Measurements from ENCODE around the gene KCNF1.
A peak's percentile ranks its signal among the peaks of the same experiment; 100 is the strongest.

KCNF1 gene

DNA sequence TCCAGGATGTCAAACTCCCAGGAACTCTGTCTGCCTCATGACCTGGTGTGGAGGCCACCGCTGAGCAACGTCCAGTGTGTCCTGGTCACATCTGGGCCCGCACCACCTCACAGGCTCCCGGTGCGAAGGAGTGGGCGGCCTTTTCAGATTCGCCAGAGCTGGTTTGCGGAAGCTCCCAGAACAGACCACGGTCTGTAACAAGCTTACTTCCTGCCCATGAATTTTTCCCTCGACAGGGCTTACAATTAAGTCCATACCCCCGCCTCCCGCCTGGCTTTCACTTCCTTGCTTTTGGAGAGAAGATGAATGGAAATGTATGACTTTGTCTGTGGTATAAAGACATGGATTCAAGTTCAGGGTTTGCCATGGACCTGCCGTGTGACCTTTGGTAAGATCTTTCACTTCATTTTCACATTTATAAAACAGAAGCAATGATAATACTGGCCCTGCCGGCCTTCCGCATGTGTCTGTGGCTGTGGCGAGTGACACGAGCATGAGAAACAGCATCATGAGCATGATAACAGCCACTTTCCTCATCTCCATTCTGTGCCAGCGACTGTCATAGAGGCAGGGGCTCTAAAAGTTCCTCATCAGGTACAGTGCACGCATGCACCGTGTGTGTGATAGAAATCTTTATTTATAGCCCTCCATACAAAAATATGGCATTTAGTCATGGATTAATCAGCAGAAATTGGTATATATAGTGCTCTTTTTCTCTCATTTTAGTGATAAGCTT, 31.0 kb upstream of the KCNF1 start:
- no peak for DNase-seq

DNA sequence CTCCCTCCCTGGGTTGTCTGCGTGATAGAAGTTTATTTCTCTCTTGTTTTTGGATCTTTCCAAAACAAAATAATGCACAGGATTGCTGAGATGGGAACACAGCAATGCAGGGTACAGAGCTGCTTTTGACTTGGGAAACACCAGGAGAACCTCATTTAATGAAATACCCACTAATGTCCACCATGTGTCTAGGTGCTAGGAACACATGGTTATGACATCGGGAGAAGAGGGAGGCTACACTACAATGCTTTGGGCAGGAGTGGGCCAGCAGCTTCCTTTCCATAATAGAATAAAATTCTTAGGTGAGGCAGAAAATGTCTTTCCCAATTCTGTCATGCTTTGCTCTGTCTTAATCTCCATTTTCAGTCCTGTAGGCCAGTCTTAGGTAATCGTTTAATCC, 29.2 kb upstream of the KCNF1 start:
- DNase-seq, result no peak

DNA sequence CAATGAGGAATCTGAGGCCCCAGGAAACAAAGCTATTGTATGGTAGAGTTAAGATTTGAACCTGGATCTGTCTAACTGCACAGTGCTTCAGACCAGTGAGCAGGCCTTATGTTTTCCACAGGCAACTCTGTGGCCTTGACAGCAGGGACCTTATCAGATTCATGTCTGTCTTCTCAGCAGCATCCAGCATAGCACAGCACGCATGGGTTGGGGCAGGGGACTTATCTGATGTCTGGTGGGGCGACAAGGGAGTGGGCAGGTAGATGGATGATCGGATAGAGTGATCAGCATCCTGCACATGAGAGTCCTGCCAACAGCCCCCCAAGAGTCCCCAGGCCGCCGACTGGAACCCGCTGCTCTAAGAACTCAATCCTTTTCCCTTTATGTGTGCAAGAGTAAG, 28.7 kb upstream of the KCNF1 start:
- DNase-seq, result no peak

DNA sequence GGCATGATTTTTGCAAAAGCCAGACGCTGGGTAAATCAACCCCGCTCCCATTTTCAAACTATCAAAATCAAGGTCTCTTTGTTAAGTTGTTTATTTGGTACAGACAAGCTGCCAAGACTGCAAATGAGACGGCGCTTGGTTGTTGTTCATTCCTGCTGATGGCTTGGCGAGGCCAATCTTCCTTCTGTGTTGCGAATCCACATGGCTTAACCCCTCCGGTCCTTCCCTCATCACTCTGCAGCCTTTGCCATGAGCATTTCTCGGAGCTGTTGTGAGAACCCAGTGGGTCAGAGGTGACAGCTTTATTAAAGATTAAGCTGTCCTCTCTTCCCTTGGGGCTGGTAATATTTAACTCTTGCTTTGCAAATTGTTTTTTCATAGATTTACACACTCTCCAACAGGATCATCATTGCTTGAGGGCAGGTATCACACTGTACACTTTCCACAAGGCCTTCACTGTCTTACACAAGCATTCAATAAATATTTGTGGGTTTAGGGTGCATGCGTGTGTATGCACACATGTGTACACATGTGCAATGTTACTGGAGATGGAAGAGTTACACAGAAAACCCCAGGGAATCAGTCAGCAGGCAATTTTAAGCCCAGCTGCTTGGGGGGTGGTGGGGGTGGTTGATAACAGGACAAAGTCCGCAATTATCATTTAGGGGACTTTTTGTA, 27.8 kb upstream of the KCNF1 start:
- peak; percentile 38 for DNase-seq

DNA sequence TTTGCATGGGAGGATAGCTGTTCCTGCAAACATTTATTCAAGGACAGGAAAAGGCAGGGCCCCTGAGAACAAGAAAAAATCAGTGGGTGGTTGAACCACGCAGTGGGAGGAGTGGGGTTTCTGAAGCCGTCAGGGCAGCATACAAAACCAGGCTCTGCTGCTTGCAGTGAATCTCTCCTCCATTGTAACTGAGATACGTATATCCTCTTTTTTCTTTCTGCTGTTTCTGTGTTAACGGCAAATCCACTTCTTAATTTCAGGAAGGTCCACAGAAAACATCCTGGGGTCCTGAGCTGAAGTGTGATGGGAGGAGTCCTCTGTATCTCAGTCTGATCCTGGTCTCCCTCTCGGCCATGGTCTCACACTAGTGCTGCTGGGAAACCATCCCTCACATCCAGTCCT, 27.2 kb upstream of the KCNF1 start:
- peak; percentile 50 for DNase-seq

DNA sequence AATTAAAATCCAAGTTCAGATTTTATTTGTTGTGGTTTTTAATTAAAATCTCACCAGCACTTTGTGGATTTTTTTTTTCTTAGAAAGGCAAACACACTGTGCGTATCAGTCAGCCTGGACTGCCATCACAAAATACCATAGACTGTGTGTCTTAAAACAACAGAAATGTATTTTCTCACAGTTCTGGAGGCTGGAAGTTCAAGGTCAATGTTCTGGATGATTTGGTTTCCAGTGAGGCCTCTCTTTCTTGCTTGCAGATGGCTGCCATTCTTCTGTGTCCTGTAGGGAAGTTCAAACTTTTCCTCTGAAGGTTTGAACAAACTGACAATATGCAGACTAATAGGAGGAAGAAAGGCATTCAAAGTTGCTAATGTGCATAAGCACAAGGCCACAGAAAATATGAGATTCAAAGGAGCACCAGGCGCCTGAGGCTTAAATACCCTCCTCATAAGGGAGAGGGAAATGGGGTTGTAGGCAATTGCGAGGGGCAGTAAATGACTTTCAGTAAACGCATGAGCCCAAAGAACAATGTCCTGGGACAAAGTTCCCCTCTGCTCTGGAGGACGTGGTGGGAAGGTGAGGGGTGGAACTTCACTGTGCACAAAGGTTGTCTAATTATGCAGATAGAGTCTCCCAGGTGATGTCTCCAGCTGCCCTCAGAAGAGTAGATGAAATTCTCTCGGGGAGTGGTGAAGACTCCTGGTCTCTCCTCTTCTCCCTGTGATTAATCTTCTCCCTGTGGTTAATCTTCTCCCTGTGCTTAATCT, 26.5 kb upstream of the KCNF1 start:
- no peak for DNase-seq

DNA sequence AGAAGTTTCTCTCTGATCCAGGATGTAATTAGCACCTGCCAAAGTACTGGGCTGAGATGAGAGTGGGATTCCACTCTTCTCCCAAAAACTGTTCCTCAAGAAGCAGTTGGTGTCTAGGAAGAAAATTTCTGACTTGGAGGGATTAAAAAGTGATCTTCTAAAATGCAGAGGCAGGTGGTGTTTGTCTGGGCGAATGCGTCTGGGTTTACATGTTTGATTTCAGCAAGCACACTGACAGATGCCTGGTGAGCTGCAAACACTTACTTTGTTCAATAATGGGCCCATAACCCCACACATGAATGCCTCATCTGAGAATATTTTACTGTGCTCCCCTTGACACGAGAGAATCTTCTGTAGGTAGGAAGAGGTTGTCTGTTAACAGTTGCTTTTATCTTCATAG, 24.3 kb upstream of the KCNF1 start:
- no peak for DNase-seq

DNA sequence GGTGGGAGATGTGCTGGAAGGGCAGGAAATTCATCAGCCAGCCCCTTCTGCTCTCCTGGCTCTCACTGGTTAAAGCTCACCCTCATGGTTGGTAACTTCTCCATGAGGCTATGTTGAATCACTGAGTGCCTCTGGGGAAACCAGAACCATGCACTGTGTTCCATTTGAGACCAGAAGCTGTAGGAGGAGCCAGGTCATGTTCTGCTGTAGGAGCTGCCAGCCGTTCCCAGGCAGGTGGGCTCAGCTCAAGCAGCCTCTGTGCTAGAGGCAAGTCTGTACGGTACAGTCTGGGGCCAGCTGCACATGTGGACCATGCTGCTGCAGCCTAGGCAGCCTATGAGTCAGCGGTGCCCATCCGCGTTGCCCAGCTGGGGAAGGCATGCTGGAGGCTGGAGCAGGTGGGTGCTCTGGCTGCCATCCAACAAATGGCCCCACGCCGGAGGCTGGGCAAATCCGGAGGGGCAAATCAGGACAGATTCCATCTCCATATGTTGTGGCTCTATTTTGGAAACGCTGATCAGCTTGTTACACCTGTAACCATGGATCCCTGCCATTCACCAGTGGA, 22.0 kb upstream of the KCNF1 start:
- DNase-seq, result no peak

DNA sequence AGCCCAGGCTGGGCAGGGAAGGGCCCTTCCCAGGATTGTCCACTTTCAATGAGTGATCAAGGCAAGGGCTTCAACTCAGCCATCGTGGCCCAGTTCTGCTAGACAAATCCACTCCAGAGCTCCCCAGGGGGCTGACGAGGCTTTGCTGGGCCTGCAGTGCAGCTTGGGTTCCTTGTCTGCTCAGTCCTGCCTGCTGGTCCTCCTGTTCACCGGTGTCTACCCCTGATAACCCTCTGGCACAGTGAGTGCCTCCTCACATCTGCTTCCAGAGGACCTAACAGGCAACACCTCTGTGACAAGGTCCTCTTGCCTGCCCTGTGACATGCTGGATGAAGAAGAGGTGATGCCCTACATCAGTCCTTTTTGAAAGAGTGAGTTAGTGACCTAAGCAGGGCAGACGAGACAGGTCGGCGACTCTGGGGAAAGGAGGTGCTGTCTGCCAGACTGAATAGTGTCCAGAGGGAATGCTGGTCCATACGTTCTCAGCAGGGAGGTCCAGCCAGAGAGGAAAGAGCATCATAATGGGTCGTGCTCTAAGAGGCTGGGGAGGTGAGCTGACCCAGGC, 20.9 kb upstream of the KCNF1 start:
- DNase-seq, result no peak

DNA sequence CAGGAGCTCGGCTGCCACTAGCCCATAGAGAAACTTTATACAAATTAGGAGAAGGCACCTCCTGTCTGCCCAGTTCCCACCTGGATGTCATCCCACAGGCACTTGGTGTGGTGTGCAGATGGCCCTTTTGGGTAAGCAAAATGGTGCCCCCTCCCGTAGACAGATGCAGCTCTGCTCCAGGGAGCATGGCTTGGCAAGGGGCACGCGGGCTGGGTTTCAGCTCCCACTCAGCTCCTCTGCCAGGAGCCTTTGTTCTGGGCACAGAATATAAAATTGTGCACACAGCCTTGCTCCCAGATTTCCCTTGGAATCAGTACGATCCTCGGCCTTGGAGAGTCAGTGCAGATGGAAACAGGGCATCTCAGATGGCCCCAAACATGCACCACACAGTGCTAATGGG, 20.3 kb upstream of the KCNF1 start:
- no peak for DNase-seq

DNA sequence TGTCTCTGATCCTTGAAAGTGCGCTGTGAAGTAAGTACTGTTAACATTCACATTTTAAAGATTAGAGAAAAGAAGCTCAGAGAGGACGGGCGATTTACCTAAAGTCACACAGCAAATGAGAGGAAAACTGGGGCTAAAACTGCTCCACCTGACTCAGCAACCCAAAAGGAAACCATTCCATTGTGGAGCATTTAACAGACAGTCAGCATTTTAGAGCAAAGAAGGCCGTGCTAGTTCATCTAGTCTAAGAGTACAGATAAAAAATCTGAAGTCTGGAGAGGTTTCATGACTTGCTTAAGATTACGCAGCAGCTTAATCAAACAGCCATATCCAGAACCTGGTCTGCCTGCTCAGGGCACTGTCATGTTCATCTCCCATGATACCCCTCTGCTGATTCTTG, 19.9 kb upstream of the KCNF1 start:
- DNase-seq, result no peak

DNA sequence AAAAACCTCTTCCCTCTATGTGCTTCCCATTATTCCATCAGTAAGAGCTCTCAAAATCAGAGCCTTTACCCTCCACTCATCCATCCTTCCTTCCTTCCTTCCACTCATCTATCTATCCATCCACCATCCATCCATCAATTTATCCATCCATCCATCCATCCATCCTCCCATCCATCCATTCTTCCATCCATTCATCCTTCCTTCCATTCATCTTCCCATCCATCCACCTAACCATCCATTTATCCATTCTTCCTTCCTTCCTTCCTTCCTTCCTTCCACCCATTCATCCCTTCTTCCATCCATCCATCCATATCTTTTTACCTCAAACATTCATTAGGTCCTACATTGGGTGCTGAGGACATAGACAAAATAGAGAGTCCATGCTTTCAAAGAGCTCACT, 19.4 kb upstream of the KCNF1 start:
- DNase-seq, result no peak

DNA sequence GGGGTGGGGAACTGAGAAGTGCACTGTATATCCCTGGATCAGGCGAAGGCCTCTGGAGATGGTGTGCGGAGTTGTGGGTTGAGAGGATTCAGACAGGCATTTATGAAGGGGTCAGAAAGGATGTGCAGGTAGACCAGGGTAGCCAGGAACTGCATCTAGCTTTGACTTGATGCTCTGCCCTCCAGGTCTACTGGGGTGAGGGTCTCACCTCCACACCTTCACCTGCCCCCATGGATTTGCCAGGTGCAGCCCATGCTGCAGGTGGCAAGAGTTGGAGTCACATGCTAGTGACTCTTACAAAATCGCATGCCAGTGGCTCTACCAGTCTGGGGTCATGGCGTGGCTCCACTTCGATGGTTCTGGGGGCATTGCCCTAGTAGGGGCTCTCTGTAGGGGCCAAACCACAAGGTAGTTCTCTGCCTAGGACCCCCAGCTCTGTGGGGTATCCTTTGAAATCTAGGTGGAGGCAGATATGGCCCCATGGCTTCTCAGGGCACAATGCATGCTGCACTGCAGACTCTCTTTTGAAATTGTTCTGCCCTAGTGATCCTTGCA, 18.9 kb upstream of the KCNF1 start:
- no peak for DNase-seq

DNA sequence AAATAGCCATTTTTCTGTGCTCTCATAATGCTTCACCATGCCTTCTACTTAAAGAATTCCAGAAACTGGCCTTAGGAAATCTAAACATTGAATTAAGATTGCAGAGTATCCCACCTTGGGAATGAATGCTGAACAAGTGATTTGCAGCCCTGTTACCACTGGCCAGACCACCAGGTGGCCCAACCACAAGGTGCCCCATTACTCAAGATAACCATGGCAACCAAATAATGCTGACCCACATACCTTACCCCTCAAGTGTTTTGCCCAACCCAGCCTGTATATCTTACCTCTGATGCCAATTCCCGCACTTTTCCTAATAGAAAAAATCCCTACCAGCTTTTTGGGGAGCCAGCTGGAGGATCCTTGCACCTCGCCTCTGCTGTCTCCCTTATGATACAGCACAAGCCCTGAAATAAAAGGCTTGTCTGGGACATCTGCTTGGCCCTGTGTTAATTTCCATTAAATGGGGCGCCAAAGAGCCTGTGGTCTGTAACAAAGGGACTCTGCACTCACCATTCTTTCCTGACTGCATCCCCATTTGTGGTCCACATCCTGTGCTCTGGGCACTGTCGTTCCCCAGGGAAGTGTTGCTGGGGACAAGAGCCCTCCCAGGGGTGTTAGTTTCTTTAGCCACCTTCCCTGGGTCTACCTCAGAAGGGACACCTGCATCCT, 17.3 kb upstream of the KCNF1 start:
- DNase-seq, result no peak

DNA sequence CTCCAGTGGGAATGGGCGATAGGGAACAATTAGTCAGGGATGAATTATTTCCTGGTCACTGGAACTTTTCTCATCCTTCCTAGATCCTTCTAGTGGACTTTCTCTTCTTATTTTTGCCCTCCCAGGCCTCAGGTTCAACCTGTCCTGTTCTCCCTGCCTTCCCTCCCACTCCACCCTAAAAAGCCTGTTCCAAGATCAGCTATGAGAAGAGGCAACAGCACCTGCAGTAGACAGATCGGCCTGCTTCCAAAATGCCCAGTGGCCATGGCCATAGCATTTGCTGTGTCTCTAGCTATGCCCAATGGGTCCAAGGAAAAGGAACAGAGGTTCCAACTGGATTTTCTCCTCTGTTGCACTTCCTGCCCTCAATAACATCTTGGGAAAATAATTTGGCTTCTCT, 16.5 kb upstream of the KCNF1 start:
- DNase-seq, result no peak

DNA sequence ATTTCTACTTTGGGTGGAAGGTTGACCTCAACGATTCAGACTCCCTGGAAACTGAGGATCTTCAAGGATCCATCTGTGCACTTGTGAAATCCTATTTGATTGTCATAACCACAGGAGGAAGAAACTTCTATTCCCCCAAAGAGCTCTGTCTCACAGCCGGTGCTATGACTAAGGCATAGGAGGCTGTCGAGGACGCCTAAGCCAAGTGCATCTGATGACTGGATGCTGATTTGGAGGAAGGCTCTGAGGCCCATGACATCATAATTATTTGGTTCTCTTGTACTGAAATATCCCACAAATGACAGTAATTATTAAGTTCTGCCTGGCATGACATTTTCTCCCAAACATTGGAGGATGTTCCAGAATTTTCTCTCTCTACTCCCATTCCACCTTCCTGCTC, 13.8 kb upstream of the KCNF1 start:
- DNase-seq, result no peak

DNA sequence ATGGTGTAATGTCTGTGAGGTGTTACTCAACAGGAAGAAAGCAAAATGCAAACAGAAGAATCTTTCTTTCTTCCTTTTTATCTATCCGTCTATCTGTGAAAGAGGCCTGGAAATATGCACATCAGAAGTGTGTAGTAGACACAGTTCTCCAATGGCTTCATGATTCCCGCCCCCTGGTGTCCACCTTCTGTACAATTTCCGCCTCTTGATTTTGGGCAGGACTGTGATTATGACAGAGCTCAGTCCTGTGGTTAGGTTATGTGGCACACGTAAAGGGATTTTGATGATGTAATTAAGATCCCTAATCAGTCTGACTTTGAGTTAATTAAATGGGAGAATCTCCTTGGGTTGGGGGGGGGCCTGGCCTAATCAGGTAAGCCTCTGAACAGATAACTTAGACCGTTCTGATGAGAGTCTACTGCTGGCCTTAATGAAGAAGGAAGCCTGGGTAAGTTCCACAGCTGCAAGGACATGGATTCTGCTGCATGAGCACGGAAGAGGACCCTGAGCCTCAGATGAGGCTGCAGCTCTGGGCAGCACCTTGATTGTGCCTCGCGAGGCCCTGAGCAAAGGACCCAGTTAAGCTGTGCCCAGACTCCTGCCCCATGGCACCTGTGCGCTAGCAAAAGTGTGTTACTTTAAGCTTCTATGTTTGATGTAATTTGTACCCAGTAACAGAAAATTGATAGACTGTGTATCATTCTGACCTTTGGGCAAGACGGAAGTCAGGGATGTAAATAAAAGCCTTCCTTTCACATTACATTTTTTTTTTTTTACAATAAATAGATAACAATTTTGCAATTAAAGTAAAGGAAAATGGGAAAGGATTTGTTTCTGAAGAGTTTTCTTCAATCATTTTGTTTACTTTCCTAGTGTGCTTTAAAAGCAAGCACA, 11.3 kb upstream of the KCNF1 start:
- DNase-seq, result no peak

DNA sequence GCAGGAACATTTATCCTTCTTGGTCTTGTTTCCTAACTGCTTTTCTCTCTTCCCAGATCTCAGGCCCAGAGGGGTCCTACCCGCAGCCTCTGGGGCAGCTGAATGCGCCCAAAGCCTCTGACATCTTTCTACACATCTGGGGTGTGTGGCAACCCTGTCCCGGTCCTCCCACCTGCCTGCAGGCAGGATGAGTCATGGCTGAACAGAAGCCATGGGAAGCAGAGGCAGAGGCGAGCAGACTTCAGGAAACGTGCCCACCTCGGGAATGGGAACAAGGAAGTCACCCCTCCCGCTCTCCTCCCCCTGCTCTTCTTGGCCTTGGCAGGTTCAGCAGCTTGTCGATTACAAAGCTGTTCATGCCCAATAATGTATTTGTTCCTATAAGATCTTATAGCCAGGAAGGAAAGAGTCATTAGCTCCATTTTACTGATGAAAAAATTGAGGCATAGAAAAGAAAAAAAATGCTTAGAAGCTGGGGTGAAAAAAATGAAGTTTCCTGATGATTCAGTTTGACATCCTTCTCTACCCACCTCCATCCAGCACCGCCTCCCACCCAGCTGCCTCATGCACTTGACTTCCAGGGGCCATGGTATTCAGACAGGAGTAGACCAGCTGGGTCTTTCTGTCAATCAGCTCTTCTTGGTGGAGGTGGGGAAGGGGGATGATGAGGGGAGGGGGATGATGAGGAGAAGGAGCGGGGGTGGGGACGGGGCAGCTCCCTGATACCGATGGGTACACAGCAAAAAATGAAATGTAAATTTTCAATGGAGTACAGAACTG, 10.4 kb upstream of the KCNF1 start:
- DNase-seq, result no peak

DNA sequence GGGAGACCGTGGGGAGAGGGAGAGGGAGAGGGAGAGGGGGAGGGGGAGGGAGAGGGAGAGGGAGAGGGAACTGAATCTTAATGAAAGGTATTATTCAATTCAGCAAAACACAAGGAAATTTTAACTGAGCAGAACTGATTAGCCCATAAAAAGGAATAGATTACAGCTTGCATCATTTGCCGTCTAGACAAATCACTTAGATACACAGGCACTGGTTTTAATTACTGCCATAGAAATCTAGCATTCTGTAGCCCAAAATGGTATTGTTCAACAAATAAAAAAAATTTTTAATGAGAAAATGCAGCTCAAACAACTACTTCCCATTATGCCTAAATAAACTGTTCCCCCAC, 7.9 kb upstream of the KCNF1 start:
- no peak for DNase-seq

DNA sequence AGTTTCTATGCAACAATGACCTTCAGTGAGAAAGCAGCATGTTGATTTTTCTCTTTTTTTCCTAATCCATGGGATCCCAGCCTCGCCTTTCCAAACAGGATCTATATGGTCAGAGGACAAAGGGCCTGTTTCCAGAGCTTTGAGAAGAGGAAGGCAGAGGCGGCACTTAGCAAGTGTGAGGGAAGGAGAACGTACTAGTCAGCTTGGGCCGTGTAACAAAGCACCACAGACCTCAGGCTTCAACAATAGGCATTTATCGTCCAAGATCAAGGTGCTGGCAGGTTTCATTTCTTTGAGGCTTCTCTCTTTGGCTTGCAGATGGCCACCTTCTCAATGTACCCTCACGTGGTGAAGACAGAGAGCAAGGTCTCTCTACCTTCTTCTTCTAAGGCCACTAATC, 7.3 kb upstream of the KCNF1 start:
- DNase-seq, result no peak
